Caki2 (cell line): ENCODE results near the gene TMEM132C. TPM values are rescaled to one million over a fixed set of nuclear protein-coding genes. Genes with fewer than 3 reads are reported as not detected.
"Not testable (repeated sequence)": the region's sequence is repeated elsewhere in the genome, so short reads cannot be mapped to it uniquely, and the experiment has no call there.

Experiments used
- DNase-seq: peaks from one replicate; pipeline ENCODE4 v3.0.0-alpha.2; 2015; ENCODE audit warnings: low read depth
- in situ Hi-C: cut with HindIII; loops from 2 replicates; pipeline ENCODE4 v1.10.0; 2016; ENCODE audit warnings: low sequenced_read_pairs, low pct_unique_long_range_greater_than_20kb, mixed read lengths
- total RNA-seq: library from RNA; depleted of rRNA; stranded (reverse); fragments of >200 nt; shearing (Covaris generic); gene quantifications from 2 replicates; pipeline ENCODE4 v1.2.3, GENCODE V29; 2014; ENCODE audit warnings: low replicate concordance; rRNA removed

Gene TMEM132C
- not detected in 2 replicates for total RNA-seq

DNA sequence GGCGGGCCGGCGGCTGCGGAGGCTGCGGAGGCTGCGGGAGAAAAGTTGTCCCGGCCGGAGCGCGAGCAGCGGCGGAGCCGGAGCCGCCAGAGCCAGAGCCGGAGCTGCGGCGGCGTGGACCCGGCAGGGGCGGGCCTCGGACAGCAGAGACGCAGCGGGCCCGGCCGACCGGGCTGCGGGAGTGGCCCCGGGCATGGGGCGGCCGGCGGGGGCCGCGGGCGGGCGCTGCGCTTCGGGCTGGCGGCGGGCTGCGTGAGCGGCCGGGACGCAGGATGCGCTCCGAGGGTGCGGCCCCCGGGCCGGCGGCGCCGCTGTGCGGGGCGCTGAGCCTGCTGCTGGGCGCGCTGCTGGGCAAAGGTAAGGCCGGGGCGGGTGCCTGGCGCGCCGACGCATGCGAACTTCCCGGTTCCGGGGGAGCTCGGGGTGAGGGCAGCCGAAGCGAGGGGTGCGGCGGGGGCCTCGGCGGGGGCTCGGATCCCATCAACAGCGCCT lies at the start of gene TMEM132C:
Gene TMEM132C, plus strand, starts transcription at position 40 of the 492 bp plus-strand sequence. Its CDS starts 233 bp downstream, at position 273.
- in situ Hi-C loops = no loop called here
- DNase-seq = no peak

DNA sequence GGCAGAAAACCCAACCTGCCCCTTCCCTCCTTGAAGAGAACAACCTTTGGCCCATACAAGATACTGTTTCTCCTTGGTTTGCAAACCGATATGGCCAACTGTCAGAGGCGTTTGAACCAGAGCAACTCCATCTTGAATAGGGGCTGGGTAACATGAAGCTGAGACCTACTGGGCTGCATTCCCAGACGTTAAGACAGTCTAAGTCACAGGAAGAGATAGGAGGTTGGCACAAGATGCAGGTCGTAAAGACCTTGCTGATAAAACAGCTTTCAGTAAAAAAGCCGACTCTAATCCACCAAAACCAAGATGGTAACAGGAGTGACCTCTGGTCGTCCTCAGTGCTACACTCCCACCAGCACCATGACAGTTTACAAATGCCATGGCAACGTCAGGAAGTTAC lies 42.7 kb upstream of the TMEM132C start:
- DNase-seq = no peak
- in situ Hi-C loops = no loop called here

DNA sequence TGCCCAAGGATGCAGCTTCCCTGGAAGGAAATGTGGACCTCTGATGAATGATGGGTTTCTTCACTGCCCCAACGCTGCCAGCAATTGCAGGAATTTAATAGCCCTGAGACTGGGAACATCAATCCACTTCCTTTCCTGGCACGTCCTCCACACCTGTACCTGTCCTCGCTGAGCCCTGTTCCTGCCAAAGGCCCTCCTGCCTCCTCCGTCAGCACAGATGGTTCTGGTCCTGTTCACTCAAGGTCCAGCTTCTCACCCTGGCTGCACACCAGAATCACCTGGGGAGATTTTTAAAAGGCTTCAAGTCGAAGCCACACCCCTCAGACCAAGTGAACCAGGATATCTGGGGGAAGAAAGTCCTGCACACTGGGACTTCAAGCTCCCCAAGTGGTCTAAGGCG lies 38.4 kb upstream of the TMEM132C start:
- no peak for DNase-seq
- in situ Hi-C loops = no loop called here

DNA sequence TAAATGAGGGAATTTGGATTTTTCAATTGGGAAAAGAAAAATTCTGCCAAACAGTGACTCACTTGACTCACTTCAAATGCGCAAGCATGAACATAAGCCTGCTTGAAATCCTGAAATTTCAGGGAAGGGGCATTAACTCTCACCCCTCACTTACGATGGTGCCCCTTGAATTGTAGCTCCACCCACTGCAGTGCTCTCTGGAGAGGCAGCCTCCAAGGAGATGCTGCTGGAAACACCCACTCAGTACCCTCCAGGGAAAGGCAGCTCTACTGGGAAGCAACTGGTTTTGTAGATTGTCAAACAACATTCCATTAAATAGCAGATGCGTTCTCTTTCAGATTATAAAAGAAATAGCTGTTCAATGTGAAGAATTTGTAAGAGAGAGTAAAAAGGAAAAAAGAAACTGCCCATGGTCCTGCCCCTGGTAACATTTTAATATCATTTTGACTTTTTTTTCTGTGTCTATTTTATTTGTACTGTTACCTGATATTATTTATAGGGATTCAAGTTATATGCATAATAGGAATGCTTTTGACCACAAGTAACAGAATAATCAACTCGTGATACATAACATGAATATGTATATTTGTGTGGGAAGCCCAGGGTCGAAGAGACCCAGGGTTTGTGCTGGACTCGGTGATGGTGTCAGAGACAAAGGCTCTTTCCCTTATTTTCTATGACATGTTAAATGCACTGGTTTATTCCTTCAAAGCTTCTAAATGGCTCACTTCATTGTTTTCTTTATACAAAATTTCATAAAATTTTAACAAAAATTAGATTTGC lies 31.1 kb upstream of the TMEM132C start:
- DNase-seq = no peak
- in situ Hi-C loops = no loop called here

DNA sequence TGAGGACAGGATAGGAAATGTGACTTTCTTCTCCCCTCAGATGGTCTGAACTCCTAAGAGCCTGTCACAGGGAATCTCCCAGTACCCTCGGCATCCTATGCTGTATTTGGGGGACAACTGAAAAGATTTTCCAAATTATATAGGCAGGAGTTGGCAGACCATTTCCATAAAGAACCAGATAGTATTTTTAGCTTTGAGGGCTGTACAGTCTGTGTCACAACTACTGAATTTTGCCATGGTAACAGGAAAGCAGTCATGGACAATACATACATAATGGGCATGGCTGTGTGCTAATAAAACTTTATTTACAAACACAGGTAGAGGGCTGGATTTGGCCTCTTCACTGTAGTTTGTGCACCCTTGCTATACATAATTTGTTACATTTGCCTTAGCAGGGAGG lies 30.4 kb upstream of the TMEM132C start:
- no peak for DNase-seq
- in situ Hi-C loops = no loop called here

DNA sequence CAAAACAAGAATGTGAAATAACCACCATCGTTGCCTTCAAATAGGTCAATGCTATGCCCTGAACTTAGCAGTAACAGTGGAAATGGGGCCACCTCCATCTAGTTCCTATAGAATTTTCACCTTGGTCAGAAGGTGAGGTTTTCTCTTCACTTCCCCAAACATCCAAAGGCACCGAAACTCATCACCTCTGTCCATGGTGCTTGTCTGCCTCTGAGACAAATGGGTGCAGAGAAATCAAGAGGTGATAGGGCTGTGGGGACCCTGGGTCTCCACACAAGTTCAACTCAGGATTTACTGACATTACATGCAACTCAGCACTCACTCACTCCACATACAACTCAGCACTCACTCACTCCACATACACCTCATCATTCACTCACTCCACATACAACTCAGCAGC lies 26.2 kb upstream of the TMEM132C start:
- no peak for DNase-seq
- in situ Hi-C loops = no loop called here

DNA sequence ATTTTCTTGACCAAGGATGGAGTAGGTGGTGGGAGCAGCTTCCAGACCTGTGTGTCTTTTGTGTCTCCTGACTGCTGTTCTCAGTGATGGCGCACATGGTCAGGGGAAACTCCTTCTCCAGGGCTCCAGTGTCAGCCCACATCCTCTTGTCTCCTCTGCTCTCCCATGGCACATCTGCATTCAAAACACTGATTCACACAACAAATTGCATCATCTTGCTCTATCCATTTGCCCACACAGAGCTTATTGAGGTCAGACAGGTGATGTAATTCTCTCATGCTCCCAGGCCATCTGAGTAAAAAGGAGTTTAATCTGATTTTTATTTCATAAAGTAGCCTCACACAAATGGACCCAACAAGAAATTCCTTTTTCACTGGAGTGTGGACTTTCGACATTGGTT lies 21.8 kb upstream of the TMEM132C start:
- DNase-seq = no peak
- in situ Hi-C loops = no loop called here

DNA sequence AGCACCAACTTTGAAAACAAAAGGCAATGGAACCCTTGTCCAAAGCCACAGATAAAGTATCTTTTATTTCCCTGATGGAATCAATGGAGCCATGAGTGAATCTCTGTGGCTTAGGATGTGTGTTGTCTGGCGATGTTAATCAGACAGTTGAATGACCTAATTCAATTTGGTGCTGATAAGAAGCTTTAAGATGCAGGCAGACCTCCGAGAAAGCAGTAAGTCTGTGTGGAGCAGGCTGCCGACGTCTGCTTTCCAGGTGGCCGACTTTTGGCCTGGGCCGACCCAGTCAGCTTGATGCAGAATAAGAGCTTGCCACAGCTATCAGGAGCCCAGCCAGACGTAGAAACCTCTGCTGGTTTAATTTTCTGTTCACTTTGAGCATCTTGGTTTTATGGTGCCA lies 21.1 kb upstream of the TMEM132C start:
- in situ Hi-C loops = no loop called here
- no peak for DNase-seq

DNA sequence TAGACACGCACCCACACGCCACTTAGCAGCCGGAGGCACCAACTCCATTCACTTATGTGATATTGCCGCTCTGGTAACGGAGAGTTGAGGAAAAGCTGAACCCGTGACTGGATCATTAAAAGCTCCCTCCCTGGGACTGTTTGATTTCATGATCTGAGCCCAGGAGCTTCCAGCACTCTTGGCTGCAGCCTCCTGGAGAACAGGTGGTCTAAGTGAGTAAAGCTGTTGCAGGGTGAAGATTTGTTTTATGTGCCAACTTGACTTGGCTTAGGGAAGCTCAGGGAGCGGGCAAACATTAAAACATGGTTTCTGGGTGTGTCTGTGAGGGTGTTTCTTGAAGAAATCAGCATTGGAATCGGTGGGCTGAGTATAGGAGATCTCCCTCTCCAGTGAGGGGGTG lies 16.9 kb upstream of the TMEM132C start:
- in situ Hi-C loops = no loop called here
- DNase-seq = no peak

DNA sequence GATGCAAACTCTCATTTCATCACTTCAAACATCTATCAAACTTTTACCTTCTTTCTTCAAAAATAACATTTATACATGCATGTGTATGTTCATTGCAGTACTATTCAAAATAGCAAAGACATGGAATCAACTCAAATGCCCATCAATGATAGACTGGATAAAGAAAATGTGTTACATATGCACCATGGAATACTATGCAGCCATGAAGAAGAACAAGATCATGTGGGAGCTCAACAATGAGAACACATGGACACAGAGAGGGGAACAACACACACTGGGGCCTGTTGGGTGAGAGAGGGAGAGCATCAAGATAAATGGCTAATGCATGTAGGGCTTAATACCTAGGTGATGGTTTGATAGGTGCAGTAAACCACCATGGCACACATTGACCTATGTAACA lies 13.1 kb upstream of the TMEM132C start:
- DNase-seq, in situ Hi-C loops: not testable (repeated sequence)

DNA sequence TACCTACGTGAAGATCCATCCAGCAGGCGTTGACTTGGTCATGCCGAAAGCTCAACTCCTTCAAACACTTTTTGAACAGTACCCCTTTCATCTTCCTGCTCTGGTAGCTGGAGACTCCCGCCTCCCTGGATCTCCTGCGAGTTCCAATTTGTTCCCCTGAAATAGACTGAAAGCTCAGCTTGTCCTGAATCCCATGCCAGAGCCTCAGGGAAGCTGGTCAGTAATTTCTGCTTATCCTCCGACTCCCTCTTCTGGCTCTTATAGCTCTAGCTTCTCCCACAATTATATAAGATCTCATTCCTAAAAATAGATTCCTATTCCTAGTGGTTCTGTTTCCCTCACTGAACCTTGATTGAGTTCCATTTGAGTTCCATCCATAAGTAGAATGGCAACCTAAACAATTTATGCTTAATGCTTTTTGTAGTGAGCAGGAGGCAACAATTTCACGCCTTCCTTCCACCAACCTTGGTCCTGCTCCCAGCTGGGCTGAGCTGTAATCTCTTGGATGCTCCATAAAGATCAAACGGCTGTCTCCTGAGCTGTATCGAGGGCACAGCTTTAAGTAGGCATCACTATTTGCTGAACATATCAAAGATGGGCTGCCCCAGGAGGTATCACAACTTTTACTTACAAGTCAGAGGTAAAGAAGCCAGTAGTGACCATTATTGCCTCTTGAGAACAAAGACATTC lies 8.0 kb upstream of the TMEM132C start:
- no peak for DNase-seq
- in situ Hi-C loops = no loop called here

DNA sequence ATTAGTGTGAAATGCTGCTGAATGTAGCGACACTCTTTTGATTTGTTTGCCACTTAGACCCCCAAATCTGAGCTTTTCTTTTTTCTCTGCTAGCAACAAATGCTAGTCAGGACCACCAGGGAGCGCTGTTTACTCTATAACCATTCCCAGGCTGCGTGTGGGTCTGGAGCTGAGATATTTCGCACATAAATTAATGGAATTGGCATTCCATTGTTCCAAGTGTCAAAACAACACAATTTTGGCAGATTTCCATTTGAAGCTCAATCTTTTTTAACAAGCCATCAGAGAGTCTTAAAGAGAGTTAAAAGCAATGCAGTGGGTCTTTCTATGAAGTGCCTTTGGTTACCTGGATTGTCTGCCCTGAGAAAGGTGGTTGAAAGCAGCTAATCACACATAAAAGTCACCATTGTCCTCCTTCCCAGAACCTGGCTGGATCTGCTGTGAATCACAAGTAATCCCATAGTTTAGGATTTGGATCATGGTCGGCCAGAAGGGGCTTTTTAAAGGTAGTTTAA lies 7.4 kb upstream of the TMEM132C start:
- peak; percentile 22 for DNase-seq
- in situ Hi-C loops = no loop called here

DNA sequence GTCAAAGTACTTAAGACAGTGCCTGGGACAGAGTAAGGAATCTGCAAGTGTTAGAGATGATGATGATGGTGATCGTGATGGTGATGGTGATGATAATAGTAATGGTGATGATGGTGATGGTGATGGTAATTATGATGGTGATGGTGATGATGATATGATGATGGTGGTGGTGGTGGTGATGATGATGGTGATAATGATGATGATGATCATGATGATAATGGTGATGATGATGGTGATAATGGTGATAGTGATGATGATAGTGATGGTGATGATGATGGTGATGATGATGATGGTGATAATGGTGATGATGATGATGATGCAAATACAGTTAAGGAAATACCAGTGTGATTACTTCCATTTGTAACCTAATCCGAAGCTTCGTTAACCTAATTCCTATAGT lies 5.2 kb upstream of the TMEM132C start:
- DNase-seq = no peak
- in situ Hi-C loops = no loop called here

DNA sequence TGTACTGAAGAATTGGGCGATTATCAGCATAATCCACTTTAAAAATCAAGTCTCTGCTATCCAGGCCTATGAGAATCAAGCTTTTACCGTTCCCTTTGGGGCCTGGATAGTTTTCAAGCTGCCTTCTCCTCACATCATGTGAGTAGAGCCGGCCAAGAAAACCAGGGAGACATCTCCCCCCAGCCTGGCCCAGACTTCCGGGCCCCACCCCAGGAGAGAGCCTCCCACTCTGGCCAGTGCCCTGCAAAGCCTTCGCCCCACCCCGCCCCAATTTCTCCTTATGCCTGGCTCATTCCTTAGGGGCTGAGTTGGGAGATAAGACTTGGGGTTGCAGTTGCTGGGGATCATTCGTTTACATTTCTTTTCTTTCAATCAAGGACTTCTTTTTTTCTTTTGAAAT lies 1.4 kb upstream of the TMEM132C start:
- in situ Hi-C loops = no loop called here
- no peak for DNase-seq

DNA sequence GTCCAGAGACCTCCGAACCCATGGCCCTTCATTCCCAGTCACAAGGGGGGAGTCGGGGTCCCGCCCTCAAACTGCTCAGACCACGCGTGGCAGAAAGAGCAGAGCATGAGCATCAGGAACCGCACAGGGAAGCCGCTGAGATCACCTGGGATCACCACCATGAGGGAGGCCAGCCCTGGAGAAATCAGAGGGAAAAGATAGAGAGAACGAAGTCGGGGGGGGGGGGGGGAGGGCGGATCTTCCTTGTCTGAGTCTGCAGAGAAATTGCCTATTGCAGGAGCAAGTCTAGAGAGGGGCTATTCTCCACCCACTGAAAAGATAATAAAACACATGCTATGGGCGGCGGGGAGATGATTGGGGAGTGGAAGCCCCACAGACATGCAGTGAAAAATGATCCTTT lies 884 bp upstream of the TMEM132C start:
- no peak for DNase-seq
- in situ Hi-C loops = no loop called here

DNA sequence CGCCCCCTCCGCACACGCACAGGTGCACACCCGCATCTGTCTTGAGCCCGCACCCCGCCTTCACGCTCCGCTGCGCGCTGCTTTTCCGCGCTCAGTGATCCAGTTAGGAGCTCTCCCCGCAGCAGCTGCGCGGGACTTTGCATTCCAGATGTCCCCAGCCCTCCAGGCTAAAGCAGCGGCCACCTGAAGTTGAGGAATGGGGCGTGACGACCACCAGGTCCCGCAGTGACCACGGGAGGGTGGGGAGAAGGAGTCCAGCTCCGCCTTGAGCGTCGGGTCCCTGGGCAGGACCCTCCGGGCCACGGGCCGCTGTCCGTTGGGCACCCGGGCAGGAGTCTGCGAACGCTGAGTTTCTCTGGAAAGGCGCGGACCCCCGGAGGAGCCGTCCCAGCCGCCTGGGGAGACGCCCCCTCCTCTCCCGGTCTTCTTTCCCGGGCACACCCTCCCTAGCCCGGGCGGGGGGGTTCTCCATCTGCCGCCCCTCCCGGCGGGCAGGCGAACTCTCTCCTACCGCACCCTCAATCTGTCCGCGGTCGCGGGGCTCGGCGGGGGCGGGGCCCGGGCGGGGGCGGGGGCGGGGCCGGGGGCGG lies 334 bp upstream of the TMEM132C start:
- DNase-seq = no peak
- in situ Hi-C loops = no loop called here

DNA sequence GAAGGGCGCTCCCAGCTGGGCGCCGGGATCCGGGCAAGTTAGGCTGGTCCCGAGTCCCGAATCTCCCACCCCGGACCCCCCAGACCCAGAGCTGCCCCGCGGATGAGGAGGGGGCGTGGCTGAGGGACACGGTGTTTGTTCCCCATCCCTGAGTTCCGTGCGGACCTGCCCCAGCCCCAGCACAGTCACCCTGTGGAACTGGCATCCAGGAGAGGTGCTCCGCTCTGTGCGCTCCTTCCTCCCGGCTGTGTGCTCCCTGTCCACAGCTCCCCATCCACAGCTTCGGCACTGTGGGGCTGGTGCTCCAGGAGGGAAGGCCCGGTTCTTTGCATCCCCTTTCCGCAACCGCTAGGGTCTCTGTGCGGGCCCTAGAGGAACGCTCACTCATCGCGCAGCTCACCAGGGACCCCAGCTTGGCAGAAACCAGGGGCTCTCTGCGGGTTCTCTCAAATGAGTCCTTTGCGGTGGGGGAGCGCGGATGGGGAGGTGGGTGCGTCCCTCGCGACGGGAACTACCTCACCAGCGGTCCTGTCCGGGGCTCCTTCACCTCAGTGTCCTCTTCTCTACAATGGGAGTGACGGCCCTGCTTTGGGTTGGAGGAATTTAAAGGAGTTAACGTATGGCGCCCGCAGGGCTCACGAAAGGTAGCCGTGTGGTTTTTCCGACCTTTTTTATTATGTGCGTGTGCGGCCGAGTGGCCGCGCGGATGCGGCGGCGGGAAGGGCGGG lies 845 bp downstream of the TMEM132C start:
- no peak for DNase-seq
- in situ Hi-C loops = no loop called here

DNA sequence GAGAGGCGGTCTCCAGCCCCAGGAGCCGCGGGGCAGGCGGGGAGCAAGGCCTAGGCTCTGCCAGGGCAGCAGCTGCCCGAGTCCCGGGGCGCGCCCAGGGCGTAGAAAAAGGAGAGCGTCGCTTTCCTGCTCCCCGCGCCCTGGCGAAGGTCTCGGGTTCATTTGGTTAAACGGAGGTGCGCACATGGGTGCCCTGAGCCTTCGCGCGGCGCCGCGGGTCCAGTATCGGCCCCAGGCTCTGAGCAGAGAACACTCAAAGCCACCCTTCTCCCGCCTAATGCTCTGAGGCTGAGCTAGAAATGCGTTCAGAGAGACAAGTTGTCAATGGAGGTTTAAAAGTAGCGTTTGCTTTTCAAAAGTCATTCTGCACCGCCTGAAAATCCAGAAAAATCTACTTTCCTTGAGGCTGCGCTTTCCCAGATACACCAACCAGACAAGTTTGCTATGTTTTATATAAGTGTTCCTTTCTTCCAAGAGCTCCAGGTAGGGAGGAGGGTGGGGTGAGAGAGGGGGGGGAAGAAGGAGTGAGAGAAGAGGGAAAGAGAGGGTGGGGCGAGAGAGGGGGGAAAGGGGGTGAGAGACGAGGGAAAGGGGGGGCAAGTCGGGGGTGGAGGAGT lies 1.5 kb downstream of the TMEM132C start:
- in situ Hi-C loops = no loop called here
- no peak for DNase-seq
